ENCODE measurements around the gene ZNF319. TPM values are rescaled to one million over a fixed set of nuclear protein-coding genes. Genes with fewer than 3 reads are reported as not detected.

Gene ZNF319
- total RNA-seq, 3 donors from 2014 or later (not counting 1 experiment from before 2014, with no cell fraction given): 15.9 to 31.3 (median 29.3) TPM

- H3K9me3 ChIP-seq (ENCODE audit: control insufficient read depth, insufficient read depth, low read length): no peaks in the 10 kb centered on the region
- 92% methylated on average over 16 of the region's 16 CpGs for WGBS (ENCODE audit: insufficient coverage)
- Mint-ChIP-seq H3K27me3 (ENCODE audit: low read depth in 2 of 2) (no peaks in the 10 kb centered on the region), H3K4me3 (no peak overlapping the region), H3K27ac (no peak overlapping the region), H3K9me3 (no peaks in the 10 kb centered on the region), H3K4me1 (no peaks in the 10 kb centered on the region), H3K36me3 (no peaks in the 10 kb centered on the region)
- H3K36me3 ChIP-seq (ENCODE audit: control insufficient read depth, insufficient read depth, low read length): no peaks in the 10 kb centered on the region
- no peak for TF ChIP-seq CTCF (IDR thresholded peaks at IDR 0.05)
- no peak for DNase-seq
- intact Hi-C loops (cut with micrococcal nuclease): no loop called here
- H3K4me3 ChIP-seq (ENCODE audit: low read length): no peak overlapping the region
- no peaks in the 10 kb centered on the region for H3K4me1 ChIP-seq (ENCODE audit: control insufficient read depth, insufficient read depth, low read length)
- H3K27me3 ChIP-seq (ENCODE audit: control insufficient read depth, insufficient read depth, low read length): no peaks in the 10 kb centered on the region
- ATAC-seq: no peak
- H3K27ac ChIP-seq (ENCODE audit: low read length): no peak overlapping the region
Observed at GRCh38 chr16:58042886-58043515, 42.5 kb upstream of the ZNF319 start.

- 92% methylated on average over 22 of the region's 22 CpGs for WGBS (ENCODE audit: insufficient coverage)
- H3K27ac Mint-ChIP-seq: no peak overlapping the region
- intact Hi-C loops (cut with micrococcal nuclease): no loop called here
Observed at GRCh38 chr16:58042001-58042885, 41.8 kb upstream of the ZNF319 start.

GRCh38 chr16:58041628-58041955 lies 41.1 kb upstream of the ZNF319 start:
- Mint-ChIP-seq H3K27ac (no peak overlapping the region), H3K4me3 (no peak overlapping the region), H3K36me3 (no peaks in the 10 kb centered on the region), H3K4me1 (no peaks in the 10 kb centered on the region), H3K27me3 (ENCODE audit: low read depth in 2 of 2) (no peaks in the 10 kb centered on the region), H3K9me3 (no peaks in the 10 kb centered on the region)
- no peak for DNase-seq
- TF ChIP-seq CTCF (IDR thresholded peaks at IDR 0.05): no peak
- intact Hi-C loops (cut with micrococcal nuclease): no loop called here
- H3K36me3 ChIP-seq (ENCODE audit: control insufficient read depth, insufficient read depth, low read length): no peaks in the 10 kb centered on the region
- H3K4me1 ChIP-seq (ENCODE audit: control insufficient read depth, insufficient read depth, low read length): no peaks in the 10 kb centered on the region
- H3K27ac ChIP-seq (ENCODE audit: low read length): no peak overlapping the region
- WGBS (ENCODE audit: insufficient coverage): 94% methylated on average over 18 of the region's 18 CpGs
- no peak overlapping the region for H3K4me3 ChIP-seq (ENCODE audit: low read length)
- no peaks in the 10 kb centered on the region for H3K27me3 ChIP-seq (ENCODE audit: control insufficient read depth, insufficient read depth, low read length)
- ATAC-seq: no peak
- no peaks in the 10 kb centered on the region for H3K9me3 ChIP-seq (ENCODE audit: control insufficient read depth, insufficient read depth, low read length)

More at GRCh38 chr16:58042001-58042885, 41.8 kb upstream of the ZNF319 start:
- no peak overlapping the region for H3K4me3 ChIP-seq (ENCODE audit: low read length)
- H3K27ac ChIP-seq (ENCODE audit: low read length): no peak overlapping the region
- Mint-ChIP-seq H3K9me3 (no peaks in the 10 kb centered on the region), H3K4me1 (no peaks in the 10 kb centered on the region), H3K27me3 (ENCODE audit: low read depth in 2 of 2) (no peaks in the 10 kb centered on the region), H3K36me3 (no peaks in the 10 kb centered on the region), H3K4me3 (no peak overlapping the region)
- no peaks in the 10 kb centered on the region for H3K4me1 ChIP-seq (ENCODE audit: control insufficient read depth, insufficient read depth, low read length)
- H3K9me3 ChIP-seq (ENCODE audit: control insufficient read depth, insufficient read depth, low read length): no peaks in the 10 kb centered on the region
- no peak for TF ChIP-seq CTCF (IDR thresholded peaks at IDR 0.05)
- DNase-seq (no peak), ATAC-seq (no peak)
- no peaks in the 10 kb centered on the region for H3K27me3 ChIP-seq (ENCODE audit: control insufficient read depth, insufficient read depth, low read length)
- no peaks in the 10 kb centered on the region for H3K36me3 ChIP-seq (ENCODE audit: control insufficient read depth, insufficient read depth, low read length)

Data from natural killer cell (primary cell).